ENCODE data around the gene CYP2J2.

The CYP2J2 gene

GRCh38 chr1:59972216-59972927 lies 45.8 kb upstream of the CYP2J2 start:
- H3K27ac ChIP-seq (ENCODE audit: extremely low read depth, low read depth, low read length) = no peak overlapping the region
- H3K9me3 ChIP-seq (ENCODE audit: control insufficient read depth, insufficient read depth, low read depth, low read length) = no peaks in the 10 kb centered on the region
- ChIA-PET CTCF (interaction anchor here (0.7 to 2.7 kb wide), 12 partner anchors 9 to 817 kb away, joined by 3 to 29 read pairs (median 6); no protein-coding TSS in a partner anchor), POLR2A (no interaction called here)
- H3K4me1 ChIP-seq (ENCODE audit: control insufficient read depth, insufficient read depth, low read length) = no peaks in the 10 kb centered on the region
- TF ChIP-seq ZNF174 (tag by site-specific recombination; IDR thresholded peaks at IDR 0.05) = no peak
- TF ChIP-seq ZNF354C (tag by site-specific recombination; IDR thresholded peaks at IDR 0.05; ENCODE audit: borderline replicate concordance, low read depth) = no peak
- TF ChIP-seq ZNF398 (tag by site-specific recombination; IDR thresholded peaks at IDR 0.05) = no peak
- no peak for TF ChIP-seq ZNF596 (tag by site-specific recombination; IDR thresholded peaks at IDR 0.05)
- TF ChIP-seq GLI4 (tag by site-specific recombination; IDR thresholded peaks at IDR 0.05) = no peak
- no peak for TF ChIP-seq ZNF24 (tag by site-specific recombination; IDR thresholded peaks at IDR 0.05)
- TF ChIP-seq RBAK (tag by site-specific recombination; IDR thresholded peaks at IDR 0.05) = no peak
- TF ChIP-seq ZNF610 (tag by site-specific recombination; IDR thresholded peaks at IDR 0.05; ENCODE audit: borderline replicate concordance) = no peak
- TF ChIP-seq PRDM4 (tag by site-specific recombination; IDR thresholded peaks at IDR 0.05) = no peak
- no peak for TF ChIP-seq GFI1B (tag by site-specific recombination; IDR thresholded peaks at IDR 0.05)
- TF ChIP-seq ZNF292 (tag by site-specific recombination; IDR thresholded peaks at IDR 0.05; ENCODE audit: borderline replicate concordance, low read depth) = no peak
- TF ChIP-seq HIC1 (tag by site-specific recombination; IDR thresholded peaks at IDR 0.05) = no peak
- no peak for TF ChIP-seq ZNF530 (tag by site-specific recombination; IDR thresholded peaks at IDR 0.05; ENCODE audit: low read depth)
- no peak for TF ChIP-seq ZNF202 (tag by site-specific recombination; IDR thresholded peaks at IDR 0.05; ENCODE audit: borderline replicate concordance)
- no peak for TF ChIP-seq ELK4 (IDR thresholded peaks at IDR 0.05; ENCODE audit: borderline replicate concordance, low read depth, low read length)
- H3K4me3 ChIP-seq (ENCODE audit: low read depth, low read length) = no peak overlapping the region
- H3K36me3 ChIP-seq (ENCODE audit: control insufficient read depth in 2 of 2, insufficient read depth in 1 of 2, low read length in 2 of 2) = no peaks in the 10 kb centered on the region

- ChIA-PET CTCF (interaction anchor here (0.6 to 2.7 kb wide), 50 partner anchors 9 to 1625 kb away, joined by 3 to 29 read pairs (median 4); no protein-coding TSS in a partner anchor), POLR2A (no interaction called here)
- H3K27ac ChIP-seq (ENCODE audit: extremely low read depth, low read depth, low read length) = no peak overlapping the region
- H3K4me3 ChIP-seq (ENCODE audit: low read depth, low read length) = no peak overlapping the region
- H3K4me1 ChIP-seq (ENCODE audit: control insufficient read depth, insufficient read depth, low read length) = no peaks in the 10 kb centered on the region
- H3K9me3 ChIP-seq (ENCODE audit: control insufficient read depth, insufficient read depth, low read depth, low read length) = no peaks in the 10 kb centered on the region
- H3K36me3 ChIP-seq (ENCODE audit: control insufficient read depth in 2 of 2, insufficient read depth in 1 of 2, low read length in 2 of 2) = no peaks in the 10 kb centered on the region
- TF ChIP-seq IKZF3 (tag by site-specific recombination; IDR thresholded peaks at IDR 0.05) (0 out of 2 replicates have a peak, but pooled peaks have one; percentile 39), CTCF (tag by site-specific recombination; IDR thresholded peaks at IDR 0.05) (peak; percentile 89), ZNF660 (tag by site-specific recombination; IDR thresholded peaks at IDR 0.05) (peak; percentile 57; the same call in 1 of the 2 replicates), OVOL3 (tag by site-specific recombination; IDR thresholded peaks at IDR 0.05) (no peak), ZNF654 (tag by site-specific recombination; IDR thresholded peaks at IDR 0.05; ENCODE audit: low read depth) (peak; percentile 89), GLI2 (tag by site-specific recombination; IDR thresholded peaks at IDR 0.05; ENCODE audit: borderline replicate concordance, low read depth) (no peak), ZFHX2 (tag by site-specific recombination; conservative IDR thresholded peaks at IDR 0.05) (peak; percentile 75), EGR2 (tag by site-specific recombination; IDR thresholded peaks at IDR 0.05; ENCODE audit: low read depth) (peak; percentile 48), ZNF239 (tag by site-specific recombination; IDR thresholded peaks at IDR 0.05) (no peak), SETDB1 (IDR thresholded peaks at IDR 0.05; ENCODE audit: insufficient read length, low read length) (no peak), ZNF341 (tag by site-specific recombination; IDR thresholded peaks at IDR 0.05; ENCODE audit: low read depth) (peak; percentile 85)
Measured at GRCh38 chr1:59971464-59971911, 44.9 kb upstream of the CYP2J2 start.

Data from HEK293 (cell line).